Gastrocnemius medialis (tissue), 4 donors: ENCODE results near the gene ECT2L. TPM values are rescaled to one million over a fixed set of nuclear protein-coding genes. Genes with fewer than 3 reads are reported as not detected.

ENCODE experiments used
- ATAC-seq, 2 donors: fragments of 150-250 bp; one replicate each; pipeline ENCODE4 v1.9.1; 2016
- DNase-seq, 2 donors: peaks; one replicate each; pipeline ENCODE4 v3.0.0-alpha.2; 2019
- H3K27ac ChIP-seq, 4 donors: fragments of 200-600 bp; sonication (generic); 1 replicate in 1 of 4; 2 replicates in 3 of 4; pipeline ENCODE4 v1.5.1; 2016 to 2018; ENCODE audit warnings: mild to moderate bottlenecking in 2 of 4, moderate library complexity in 1 of 4
- H3K27me3 ChIP-seq, 3 donors: fragments of 200-600 bp; sonication (generic) in 2 of 3; 1 replicate in 1 of 3; 2 replicates in 2 of 3; pipeline versions ENCODE4 v1.5.1 to v1.6.0; 2016 to 2019; ENCODE audit warnings: mild to moderate bottlenecking in 1 of 3, moderate library complexity in 1 of 3
- H3K36me3 ChIP-seq, 2 donors: fragments of 200-600 bp; sonication (generic) in 1 of 2; one replicate each; pipeline ENCODE4 v1.5.1; 2017 to 2018
- H3K4me1 ChIP-seq, 2 donors: fragments of 200-600 bp; sonication (generic) in 1 of 2; one replicate each; pipeline ENCODE4 v1.5.1; 2016 to 2017; ENCODE audit warnings: mild to moderate bottlenecking in 2 of 2
- H3K4me3 ChIP-seq, 4 donors: fragments of 200-600 bp; sonication (generic) in 3 of 4; 1 replicate in 1 of 4; 2 replicates in 3 of 4; pipeline ENCODE4 v1.5.1; 2016 to 2019; ENCODE audit warnings: mild to moderate bottlenecking in 2 of 4
- H3K9me3 ChIP-seq, 3 donors: fragments of 200-600 bp; sonication (generic) in 2 of 3; 1 replicate in 1 of 3; 2 replicates in 2 of 3; pipeline ENCODE4 v1.5.1; 2016 to 2019
- CTCF ChIP-seq, 5 experiments: fragments of 450-650 bp in 3 of 5; fragments of 200-600 bp in 2 of 5; sonication (generic) in 2 of 5; IDR thresholded peaks in 4 of 5; conservative IDR thresholded peaks in 1 of 5; 1 replicate in 4 of 5; 2 replicates in 1 of 5; pipeline ENCODE4 v1.5.1; 2016 to 2019; ENCODE audit warnings: antibody characterized with exemption in 5 of 5, mild to moderate bottlenecking in 3 of 5, moderate library complexity in 3 of 5
- POLR2A ChIP-seq, 2 donors: fragments of 450-650 bp; IDR thresholded peaks; one replicate each; pipeline ENCODE4 v1.6.1; 2017; ENCODE audit warnings: antibody characterized with exemption in 2 of 2, mild to moderate bottlenecking in 2 of 2, moderate library complexity in 2 of 2
- in situ Hi-C, 4 donors: fragments of 200-750 bp; cut with MboI; loops; one replicate each; pipeline versions ENCODE4 v1.15.0 to v1.8.0; 2017; ENCODE audit warnings: low sequenced_read_pairs in 4 of 4
- intact Hi-C: fragments of 100-400 bp; cut with DNase I; formaldehyde crosslinking; loops from one replicate; pipeline ENCODE4 v1.15.1; 2023; ENCODE audit warnings: low total_unique reads
- total RNA-seq, 4 donors: library from RNA; depleted of rRNA; stranded (reverse); fragments of >200 nt; gene quantifications; one replicate each; pipeline versions ENCODE4 v1.1.0 to v1.2.3, GENCODE V29; 2016

ECT2L gene
- not detected for total RNA-seq

- H3K4me3 ChIP-seq: peak within 1 kb of the TSS; percentile 37 to 44 (median 41)
- peaks cover 0 to 21% of the 10 kb centered on the region in 2 donors for H3K36me3 ChIP-seq
- no peaks in the 10 kb centered on the region for H3K9me3 ChIP-seq
- in situ Hi-C loops: no loop called here
- peaks cover 4 to 9% of the 10 kb centered on the region in 2 donors for H3K4me1 ChIP-seq
- intact Hi-C loops: no loop called here
- H3K27me3 ChIP-seq: peaks cover 0 to 8% (median 0%) of the 10 kb centered on the region in 3 donors
- DNase-seq (peak in 1 of 2 donors; percentile 52), ATAC-seq (peak in 1 of 2 donors; percentile 55)
- peak within 1 kb of the TSS; percentile 19 to 61 (median 50) for H3K27ac ChIP-seq
- TF ChIP-seq CTCF (IDR thresholded peaks at IDR 0.05 in 4 of 5, conservative IDR thresholded peaks at IDR 0.05 in 1 of 5) (no peak), POLR2A (IDR thresholded peaks at IDR 0.05) (no peak)
Observed at GRCh38 chr6:138795809-138796603, at the start of gene ECT2L. Gene ECT2L, plus strand, starts transcription at chr6:138796087. Its CDS starts 17,188 bp downstream, at chr6:138813275.

GRCh38 chr6:138752017-138752416 lies 43.9 kb upstream of the ECT2L start:
- H3K4me3 ChIP-seq: no peak overlapping the region
- no peaks in the 10 kb centered on the region for H3K36me3 ChIP-seq
- no peaks in the 10 kb centered on the region for H3K9me3 ChIP-seq
- intact Hi-C loops (no loop called here), in situ Hi-C loops (loop anchor here in 2 of 4 donors (25.0 kb wide), 3 partner anchors 315 to 640 kb away; partner anchors contain the start of genes HEBP2 (in 1 of the 2) and PERP (in 1 of the 2))
- no peak for DNase-seq
- H3K27me3 ChIP-seq: no peaks in the 10 kb centered on the region
- H3K27ac ChIP-seq: no peak overlapping the region
- TF ChIP-seq POLR2A (IDR thresholded peaks at IDR 0.05) (no peak), CTCF (IDR thresholded peaks at IDR 0.05 in 4 of 5, conservative IDR thresholded peaks at IDR 0.05 in 1 of 5) (no peak)
- no peaks in the 10 kb centered on the region for H3K4me1 ChIP-seq
- no peak for ATAC-seq

GRCh38 chr6:138757136-138757535 lies 38.8 kb upstream of the ECT2L start:
- no peaks in the 10 kb centered on the region for H3K4me1 ChIP-seq
- DNase-seq: no peak
- no peaks in the 10 kb centered on the region for H3K27me3 ChIP-seq
- no peaks in the 10 kb centered on the region for H3K36me3 ChIP-seq
- in situ Hi-C loops (loop anchor here in 3 of 4 donors (5.0 to 25.0 kb wide), 4 partner anchors 320 to 645 kb away; partner anchors contain the start of genes HEBP2 (in 1 of the 3) and PERP (in 1 of the 3)), intact Hi-C loops (no loop called here)
- TF ChIP-seq POLR2A (IDR thresholded peaks at IDR 0.05) (no peak), CTCF (IDR thresholded peaks at IDR 0.05 in 4 of 5, conservative IDR thresholded peaks at IDR 0.05 in 1 of 5) (no peak)
- ATAC-seq: no peak
- no peak overlapping the region for H3K4me3 ChIP-seq
- H3K9me3 ChIP-seq: no peaks in the 10 kb centered on the region
- H3K27ac ChIP-seq: no peak overlapping the region

- intact Hi-C loops: loop anchor here (1.0 to 5.0 kb wide), 3 partner anchors 178 to 649 kb away; no protein-coding TSS in a partner anchor
- Histone ChIP-seq H3K4me3 (no peak overlapping the region), H3K4me1 (no peaks in the 10 kb centered on the region), H3K36me3 (no peaks in the 10 kb centered on the region), H3K9me3 (no peaks in the 10 kb centered on the region), H3K27ac (no peak overlapping the region), H3K27me3 (no peaks in the 10 kb centered on the region)
- in situ Hi-C loops: loop anchor here (5.0 to 25.0 kb wide), 7 partner anchors 74 to 654 kb away; partner anchors contain the start of genes HEBP2 (in 1 of the 4) and PERP (in 1 of the 4)
- no peak for TF ChIP-seq POLR2A (IDR thresholded peaks at IDR 0.05)
- peak; percentile 34 to 74 (median 62) for TF ChIP-seq CTCF (IDR thresholded peaks at IDR 0.05 in 4 of 5, conservative IDR thresholded peaks at IDR 0.05 in 1 of 5)
- ATAC-seq: no peak
- DNase-seq: no peak
Observed at GRCh38 chr6:138765896-138766655, 29.8 kb upstream of the ECT2L start.
